Daoy (cell line): ENCODE measurements around the gene NUP153. TPM values are rescaled to one million over a fixed set of nuclear protein-coding genes. Genes with fewer than 3 reads are reported as not detected.
A peak's percentile ranks its signal among the peaks of the same experiment; 100 is the strongest.
"Not testable (repeated sequence)": the region's sequence is repeated elsewhere in the genome, so short reads cannot be mapped to it uniquely, and the experiment has no call there.

Experiments used
- DNase-seq: peaks from one replicate; pipeline ENCODE4 v3.0.0-alpha.2; 2015; ENCODE audit warnings: low read depth
- total RNA-seq: library from RNA; depleted of rRNA; stranded (reverse); fragments of >200 nt; shearing (Covaris generic); gene quantifications from 2 replicates; pipeline ENCODE4 v1.2.3, GENCODE V29; 2014

Gene NUP153
- total RNA-seq, 1 experiment from 2014 or later = 62.9 TPM

GRCh38 chr6:17602888-17603287 lies 103.8 kb downstream of the NUP153 start:
- DNase-seq = no peak

GRCh38 chr6:17601386-17601703 lies 105.4 kb downstream of the NUP153 start:
- no peak for DNase-seq

GRCh38 chr6:17600527-17601385 lies 106.0 kb downstream of the NUP153 start:
- peak; percentile 49 for DNase-seq

GRCh38 chr6:17599877-17600526 lies 106.7 kb downstream of the NUP153 start, which contains the start of gene FAM8A1:
Gene FAM8A1 (plus strand): TSS chr6:17600302. CDS start chr6:17600410, 108 bp downstream.
- peak; percentile 97 for DNase-seq

- DNase-seq = no peak
These were observed 110.6 kb downstream of the NUP153 start for GRCh38 chr6:17596085-17596484.

- no peak for DNase-seq
These were observed 113.5 kb downstream of the NUP153 start for GRCh38 chr6:17593246-17593645.

GRCh38 chr6:17591287-17591686 lies 115.4 kb downstream of the NUP153 start:
- no peak for DNase-seq

- DNase-seq = peak; percentile 88
These were observed 117.2 kb downstream of the NUP153 start for GRCh38 chr6:17589406-17590096.

GRCh38 chr6:17588011-17588410 lies 118.7 kb downstream of the NUP153 start:
- DNase-seq = no peak

- not testable (repeated sequence) for DNase-seq
These were observed 120.1 kb downstream of the NUP153 start for GRCh38 chr6:17586623-17587022.

- peak; percentile 23 for DNase-seq
These were observed 120.8 kb downstream of the NUP153 start for GRCh38 chr6:17585766-17586490.

GRCh38 chr6:17584241-17584803 lies 122.4 kb downstream of the NUP153 start:
- peak; percentile 63 for DNase-seq

- peak; percentile 18 for DNase-seq
These were observed 122.9 kb downstream of the NUP153 start for GRCh38 chr6:17583811-17584210.

- DNase-seq = not testable (repeated sequence)
These were observed 125.4 kb downstream of the NUP153 start for GRCh38 chr6:17581282-17581681.

- DNase-seq = peak; percentile 51
These were observed 126.1 kb downstream of the NUP153 start for GRCh38 chr6:17580518-17581048.

- no peak for DNase-seq
These were observed 129.7 kb downstream of the NUP153 start for GRCh38 chr6:17577059-17577458.

GRCh38 chr6:17574866-17575560 lies 131.7 kb downstream of the NUP153 start:
- peak; percentile 22 for DNase-seq

- DNase-seq = no peak
These were observed 141.3 kb downstream of the NUP153 start for GRCh38 chr6:17565399-17565798.
